Caki2 (cell line): ENCODE data around the gene GRID1. TPM values are rescaled to one million over a fixed set of nuclear protein-coding genes. Genes with fewer than 3 reads are reported as not detected.

Experiments
- DNase-seq: peaks from one replicate; pipeline ENCODE4 v3.0.0-alpha.2; 2015; ENCODE audit warnings: low read depth
- in situ Hi-C: cut with HindIII; loops from 2 replicates; pipeline ENCODE4 v1.10.0; 2016; ENCODE audit warnings: low sequenced_read_pairs, low pct_unique_long_range_greater_than_20kb, mixed read lengths
- total RNA-seq: library from RNA; depleted of rRNA; stranded (reverse); fragments of >200 nt; shearing (Covaris generic); gene quantifications from 2 replicates; pipeline ENCODE4 v1.2.3, GENCODE V29; 2014; ENCODE audit warnings: low replicate concordance

The GRID1 gene
- total RNA-seq, 1 experiment from 2014 or later = 2.6 TPM

DNA sequence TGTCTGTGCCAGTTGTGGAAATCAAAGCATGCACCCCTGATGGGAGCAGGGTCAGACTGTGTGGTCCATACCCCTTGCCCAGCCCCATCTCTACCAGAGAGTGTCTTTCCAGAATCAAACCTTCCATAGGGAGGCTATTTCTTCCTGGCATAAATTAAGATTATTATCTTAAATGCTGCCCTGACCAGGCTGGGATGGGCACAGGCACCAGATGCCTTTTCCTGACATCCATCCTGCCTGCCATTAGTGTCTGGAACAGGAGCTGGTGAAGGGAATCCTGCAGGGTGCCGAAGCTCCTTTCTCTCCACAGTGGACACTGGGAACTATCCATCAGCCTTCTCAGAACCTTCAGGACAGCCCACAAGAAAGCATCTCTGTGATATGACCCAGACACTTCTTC is 296.3 kb downstream of the GRID1 start:
- no peak for DNase-seq
- in situ Hi-C loops = no loop called here

DNA sequence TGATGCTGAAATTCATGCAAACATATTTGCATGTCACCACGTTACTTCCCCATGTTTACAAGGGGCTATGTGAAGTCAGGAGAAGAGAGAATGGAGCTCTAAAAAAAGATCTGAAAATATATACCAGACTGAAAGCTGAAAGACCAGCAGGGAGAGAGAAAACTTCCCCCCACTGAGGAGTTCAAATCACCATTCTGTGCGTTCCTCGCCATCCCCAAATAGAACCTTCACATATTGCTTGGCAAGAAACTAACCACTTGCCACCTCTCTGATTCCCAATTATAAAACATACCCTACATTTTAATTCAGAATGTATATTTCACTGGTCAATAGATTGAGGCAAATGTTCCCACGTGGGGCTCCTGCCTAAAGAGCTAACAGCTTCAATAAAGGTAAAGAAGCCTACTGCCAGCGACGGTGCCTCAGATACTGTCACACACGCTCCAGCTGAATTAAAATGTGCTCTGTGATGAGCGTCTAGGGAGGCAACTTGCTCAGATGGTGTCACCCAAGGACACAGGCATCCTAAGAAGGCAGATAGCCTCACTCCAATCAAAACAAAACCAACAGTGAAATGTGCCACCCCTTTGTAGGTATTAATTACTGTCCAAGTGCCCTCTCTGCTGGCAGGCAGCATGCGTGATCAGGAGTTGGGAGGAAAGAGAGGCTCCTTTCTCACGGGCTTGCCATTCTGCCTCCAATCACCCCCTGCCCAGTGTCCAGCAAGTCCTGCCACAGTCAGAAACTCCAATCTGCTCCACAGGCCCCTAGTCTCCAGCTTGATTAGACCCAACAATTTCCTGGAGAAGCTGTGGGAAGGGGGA is 298.2 kb downstream of the GRID1 start:
- no peak for DNase-seq
- in situ Hi-C loops = no loop called here

DNA sequence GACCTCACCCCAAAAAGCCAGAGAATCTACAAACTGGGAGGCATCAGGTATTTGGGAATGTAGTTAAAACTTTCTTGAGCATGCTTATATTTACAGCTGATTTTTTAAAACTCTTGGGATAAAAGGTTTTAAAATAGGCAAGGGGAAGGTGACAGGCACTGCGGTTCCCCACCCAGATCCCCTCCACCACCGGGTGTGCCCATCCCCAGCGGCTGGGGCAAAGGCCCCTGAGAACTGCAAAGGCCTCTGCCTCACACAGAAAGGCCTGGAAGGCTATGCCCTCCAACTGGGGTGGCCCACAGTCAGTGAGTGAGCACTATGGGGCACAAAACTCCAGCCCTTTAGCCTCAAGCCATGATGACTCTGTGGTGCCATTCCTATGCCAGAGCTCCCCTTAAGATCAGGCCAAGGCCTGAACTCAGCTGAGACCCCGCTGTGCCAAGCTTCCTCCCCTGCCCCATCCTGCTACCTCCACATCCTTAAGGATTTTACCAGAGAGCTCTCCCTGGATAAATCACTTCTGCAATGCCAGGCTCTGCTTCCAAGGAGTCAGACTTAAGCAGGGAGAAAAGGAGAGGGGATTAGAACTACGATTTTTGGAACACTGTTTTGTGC is 299.1 kb downstream of the GRID1 start:
- DNase-seq = no peak
- in situ Hi-C loops = no loop called here

DNA sequence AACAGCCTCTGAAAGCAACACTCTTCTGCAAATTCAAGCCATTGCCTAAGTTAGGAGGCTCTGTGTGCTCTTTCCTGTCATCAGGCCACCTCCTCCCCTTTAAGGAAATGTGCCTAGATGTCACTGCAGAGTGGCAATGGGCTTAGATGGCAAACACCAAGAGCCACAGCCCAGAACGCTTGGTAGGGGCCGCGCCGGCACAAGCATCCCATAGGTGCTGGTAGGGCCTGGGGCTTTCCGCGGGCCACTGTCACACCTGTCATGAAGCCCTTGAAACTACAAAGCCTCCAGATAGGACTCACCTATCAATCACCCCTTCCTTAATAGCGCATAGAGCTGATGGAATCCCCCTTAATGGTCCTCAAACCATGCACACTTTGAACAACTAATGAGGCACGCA is 299.9 kb downstream of the GRID1 start:
- no peak for DNase-seq
- in situ Hi-C loops = no loop called here

DNA sequence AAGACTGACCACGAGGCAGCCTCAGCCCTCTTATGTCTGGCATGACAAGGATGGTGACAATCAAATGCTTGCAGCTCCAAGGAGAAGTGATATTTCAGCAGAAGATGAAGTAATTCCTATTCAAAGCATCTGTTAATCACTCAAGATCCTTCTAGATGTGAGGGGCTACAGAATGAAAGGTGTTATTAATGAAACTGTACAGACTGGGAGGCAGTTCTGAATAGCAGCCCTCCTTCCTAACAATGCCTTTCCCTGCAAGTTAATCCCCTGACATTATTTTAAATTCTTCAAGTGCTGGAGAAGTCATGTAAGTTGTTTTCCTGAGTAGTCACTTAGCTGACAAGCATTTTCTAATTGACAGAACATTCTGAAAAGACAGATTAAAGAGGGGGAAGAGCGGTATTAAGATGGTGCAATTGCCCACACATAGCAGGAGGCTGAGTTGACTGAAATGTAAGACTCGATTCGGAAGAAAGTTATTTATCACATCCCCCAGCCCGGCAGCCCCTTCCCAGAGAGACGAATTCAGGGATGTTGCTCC is 300.8 kb downstream of the GRID1 start:
- in situ Hi-C loops = no loop called here
- no peak for DNase-seq

DNA sequence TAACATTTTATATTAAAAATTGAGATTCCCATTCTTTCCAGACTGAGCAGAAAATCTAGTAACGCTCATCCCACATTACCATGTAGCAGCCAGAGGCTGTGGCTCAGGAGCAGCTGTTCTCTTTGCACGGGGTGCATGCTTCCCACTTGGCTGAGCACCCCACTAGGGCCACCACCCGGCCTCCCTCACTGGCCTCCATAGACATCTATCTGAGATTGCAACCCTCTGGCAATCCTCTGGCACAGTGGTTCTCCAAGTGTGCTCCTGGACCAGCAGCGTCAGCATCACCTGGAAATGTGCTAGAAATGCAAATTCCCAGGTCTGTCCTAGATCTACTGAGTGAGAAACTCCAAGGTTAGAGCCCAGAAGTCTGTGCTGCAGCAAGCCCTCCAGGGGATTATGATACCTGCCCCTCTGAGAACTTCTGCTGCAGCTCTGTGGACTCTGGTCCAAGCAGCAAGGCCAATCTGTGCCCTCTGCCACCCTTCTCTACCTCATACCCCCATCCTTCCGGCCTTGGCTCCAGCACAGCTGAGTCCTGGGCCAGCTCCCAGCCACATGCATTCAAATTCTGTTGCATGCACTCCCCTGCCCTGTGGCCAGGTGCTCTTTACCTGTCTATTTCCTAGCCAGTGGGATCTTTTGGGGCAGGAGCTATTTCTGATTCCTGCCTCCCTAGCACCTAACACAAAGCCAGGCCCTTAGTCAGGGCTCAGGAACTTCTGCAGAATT is 301.5 kb downstream of the GRID1 start:
- DNase-seq = no peak
- in situ Hi-C loops = no loop called here

DNA sequence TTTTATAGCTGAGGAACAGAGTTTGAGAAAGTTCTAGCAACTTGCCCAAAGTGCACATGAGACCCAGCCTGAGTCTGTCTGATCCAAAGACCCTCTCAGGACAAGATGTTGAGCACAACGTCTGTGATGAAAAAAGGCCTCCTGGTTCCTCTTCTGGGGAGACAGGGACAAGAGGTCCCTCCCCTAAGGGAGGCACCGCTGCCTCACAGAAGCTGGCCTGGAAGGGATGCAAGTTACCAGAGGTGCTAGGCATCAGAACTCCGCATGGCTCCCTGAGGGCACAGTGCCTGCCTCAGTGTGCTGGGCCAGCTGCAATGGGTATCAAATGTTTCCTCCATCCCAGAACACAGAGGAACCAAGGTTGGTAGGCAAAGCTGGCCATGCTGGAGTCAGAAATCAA is 302.4 kb downstream of the GRID1 start:
- in situ Hi-C loops = no loop called here
- DNase-seq = no peak

DNA sequence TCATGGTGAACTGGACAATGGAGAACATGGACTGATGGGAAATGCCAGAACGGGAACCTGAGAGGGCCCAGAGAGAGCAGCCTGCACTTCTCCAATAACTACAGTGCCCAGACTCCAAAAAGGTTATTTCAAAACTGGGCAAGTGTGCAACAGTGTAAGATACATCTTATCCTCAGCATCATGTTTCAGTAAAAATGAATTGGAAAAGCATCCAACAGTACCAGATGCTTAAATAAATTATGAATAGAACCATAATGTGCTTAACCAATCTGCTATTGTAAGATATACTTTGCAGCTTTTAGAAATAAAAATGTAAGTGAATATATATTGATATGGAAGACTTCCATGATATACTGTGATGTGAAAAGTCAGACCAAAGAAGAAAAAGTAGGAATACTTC is 303.3 kb downstream of the GRID1 start:
- no peak for DNase-seq
- in situ Hi-C loops = no loop called here

DNA sequence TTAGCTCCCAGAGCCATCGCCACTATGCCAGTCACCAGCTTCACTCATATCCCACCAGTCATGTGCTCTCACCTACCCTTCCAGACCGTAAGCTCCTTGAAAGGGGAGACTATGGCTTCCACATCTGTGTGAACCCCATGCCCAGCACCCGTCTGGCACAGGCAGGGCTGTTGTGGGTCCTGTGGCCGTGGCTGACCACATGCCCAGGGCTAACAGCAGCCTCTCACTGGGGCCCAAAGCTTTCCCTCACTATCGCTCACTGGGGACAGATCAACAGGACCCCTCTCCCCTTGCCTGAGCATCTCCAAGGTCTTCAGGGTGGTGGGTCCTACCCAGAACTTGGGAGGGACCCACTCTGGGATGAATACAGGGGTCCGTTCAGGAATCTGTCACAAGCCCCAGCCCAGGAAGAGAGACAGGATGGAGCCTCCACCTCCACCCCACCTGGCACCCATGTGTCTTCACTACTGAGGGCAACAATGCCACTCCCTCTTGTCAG is 303.9 kb downstream of the GRID1 start:
- in situ Hi-C loops = no loop called here
- DNase-seq = no peak

DNA sequence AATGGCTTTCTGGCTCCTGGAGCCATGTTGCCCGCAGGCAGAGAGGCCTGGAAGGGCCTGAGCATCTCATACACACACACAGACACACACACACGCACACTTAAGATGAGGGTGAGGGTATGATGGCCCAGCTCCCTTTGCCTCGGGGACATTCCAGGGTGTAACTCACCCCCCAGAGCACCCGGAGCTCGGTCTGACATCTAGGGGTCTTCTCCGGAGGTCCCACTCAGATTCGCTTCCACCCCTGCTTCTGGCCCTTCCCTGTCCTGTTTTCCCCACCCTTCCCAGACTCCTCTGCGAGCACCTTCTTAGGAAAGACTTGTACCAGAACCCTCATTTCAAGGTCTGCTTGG is 304.4 kb downstream of the GRID1 start:
- in situ Hi-C loops = no loop called here
- DNase-seq = no peak

DNA sequence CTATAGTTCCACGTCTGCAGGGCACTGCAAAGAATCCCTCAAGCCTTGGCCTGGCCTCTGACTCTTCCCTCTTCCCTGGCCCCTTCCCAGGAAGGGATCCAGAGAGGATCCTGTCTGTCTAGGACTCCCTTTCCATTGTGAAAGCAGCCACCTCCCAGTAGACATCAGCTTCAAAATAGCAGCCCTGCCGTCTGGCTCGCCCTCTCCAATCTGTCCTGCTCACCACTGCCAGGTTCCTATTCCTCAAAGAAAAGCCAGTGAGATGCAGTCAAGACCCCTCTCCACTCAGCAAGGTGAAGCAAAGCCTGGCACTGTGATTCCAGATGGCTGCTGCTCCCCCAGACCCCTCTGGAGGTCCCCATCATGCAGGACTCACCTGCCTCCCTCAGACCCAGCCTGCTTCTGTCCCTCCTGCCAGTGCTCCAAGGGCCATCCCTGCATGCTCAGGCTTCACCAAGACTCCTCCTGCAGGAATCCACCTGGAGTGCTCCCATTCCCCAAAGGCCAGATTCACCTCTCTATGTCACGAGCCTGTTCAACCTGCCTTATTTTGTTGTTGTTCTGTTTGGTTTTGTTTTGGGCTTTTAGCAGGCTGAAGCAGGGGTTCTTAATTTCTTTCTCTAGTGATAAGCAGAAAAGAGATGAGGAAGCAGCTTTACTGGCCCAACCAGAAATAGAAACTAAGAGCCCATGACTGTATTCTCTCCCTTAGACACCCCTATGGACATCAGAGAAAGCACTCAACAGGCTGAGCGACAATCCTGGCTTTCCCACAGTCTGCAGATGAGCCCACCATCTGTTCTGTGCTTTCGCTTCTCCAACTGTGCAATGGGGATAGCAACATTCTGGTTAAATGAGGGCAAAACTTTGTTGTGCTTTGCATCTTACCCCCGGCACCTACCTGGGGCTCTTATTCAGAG is 305.1 kb downstream of the GRID1 start:
- in situ Hi-C loops = no loop called here
- DNase-seq = no peak

DNA sequence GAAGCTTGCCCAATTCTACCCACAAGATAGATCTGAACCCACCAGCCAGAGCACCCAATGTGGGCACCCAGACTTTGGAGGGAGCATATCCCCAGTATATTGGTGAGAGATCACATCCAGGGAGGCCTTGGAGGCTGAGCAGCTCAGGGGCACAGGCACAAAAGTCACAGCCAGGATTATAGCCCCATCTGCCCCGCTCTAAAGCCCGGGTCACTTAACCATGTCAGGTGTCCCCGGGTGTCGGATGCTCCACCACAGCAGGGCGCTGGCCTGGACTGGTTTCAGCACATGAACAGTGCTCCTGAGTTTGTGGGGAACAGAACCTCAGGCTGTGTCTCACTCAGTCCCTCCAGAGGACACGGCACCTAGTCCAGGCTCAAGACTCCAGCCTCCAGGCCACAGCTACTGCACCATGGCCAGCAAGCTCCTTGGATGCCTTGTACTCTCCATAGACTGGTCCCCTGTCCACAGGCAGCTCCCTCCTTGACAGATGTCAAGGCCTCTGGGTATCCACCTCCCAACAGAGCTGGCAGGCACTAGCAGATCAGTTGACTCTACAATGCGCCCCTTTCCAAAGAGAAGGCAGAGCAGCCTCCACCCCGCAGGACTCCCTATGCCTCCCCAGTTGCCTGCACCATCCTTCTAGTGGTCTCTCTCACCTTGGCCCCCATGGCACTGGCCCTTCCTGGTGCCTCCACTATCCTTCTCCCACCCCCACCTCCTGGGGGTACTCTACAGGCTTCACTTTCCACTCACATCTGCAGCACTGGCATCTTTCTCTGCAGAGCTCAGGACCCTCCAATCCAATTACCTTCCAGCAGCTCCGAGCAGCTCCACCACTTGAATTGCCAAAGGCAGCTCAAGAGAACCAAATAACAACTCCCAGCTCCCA is 306.0 kb downstream of the GRID1 start:
- no peak for DNase-seq
- in situ Hi-C loops = no loop called here

DNA sequence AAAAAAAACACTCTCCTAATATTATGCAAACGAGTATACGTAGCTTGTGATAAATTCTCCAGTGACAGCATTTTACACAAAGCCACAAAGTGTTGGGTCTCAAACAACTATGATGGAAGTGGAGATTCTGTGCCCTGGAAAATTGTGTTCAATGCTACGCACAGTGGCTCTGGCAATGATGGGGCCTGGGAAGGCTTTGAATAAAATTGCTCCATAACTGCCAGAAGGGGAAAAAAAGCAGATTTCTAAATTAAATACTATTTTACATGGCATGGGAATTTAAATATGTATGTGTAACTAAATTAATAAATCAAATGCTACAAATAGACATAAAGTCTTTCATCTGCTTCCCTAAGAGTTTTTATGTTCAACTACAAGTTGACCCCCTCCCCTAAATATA is 306.7 kb downstream of the GRID1 start:
- in situ Hi-C loops = no loop called here
- no peak for DNase-seq

DNA sequence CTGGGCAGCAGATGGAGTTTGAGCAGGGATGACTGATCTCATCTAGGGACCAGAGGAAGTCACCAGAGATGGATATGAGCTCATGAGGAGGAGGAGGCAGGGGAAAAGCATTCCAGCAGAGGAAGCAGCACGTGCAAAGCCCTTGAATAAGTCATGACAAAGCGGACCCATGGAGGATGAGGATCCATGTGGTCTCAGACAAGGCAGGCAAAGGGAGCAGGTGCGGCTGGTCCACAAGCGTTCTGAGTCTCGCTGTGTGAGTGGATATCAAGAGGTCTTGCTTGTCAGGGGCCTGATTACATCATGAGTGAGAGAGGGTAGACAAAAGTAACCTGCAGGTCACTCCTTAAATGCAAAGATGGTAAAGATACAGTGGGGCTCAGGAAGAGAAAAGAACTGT is 307.6 kb downstream of the GRID1 start:
- in situ Hi-C loops = no loop called here
- DNase-seq = no peak

DNA sequence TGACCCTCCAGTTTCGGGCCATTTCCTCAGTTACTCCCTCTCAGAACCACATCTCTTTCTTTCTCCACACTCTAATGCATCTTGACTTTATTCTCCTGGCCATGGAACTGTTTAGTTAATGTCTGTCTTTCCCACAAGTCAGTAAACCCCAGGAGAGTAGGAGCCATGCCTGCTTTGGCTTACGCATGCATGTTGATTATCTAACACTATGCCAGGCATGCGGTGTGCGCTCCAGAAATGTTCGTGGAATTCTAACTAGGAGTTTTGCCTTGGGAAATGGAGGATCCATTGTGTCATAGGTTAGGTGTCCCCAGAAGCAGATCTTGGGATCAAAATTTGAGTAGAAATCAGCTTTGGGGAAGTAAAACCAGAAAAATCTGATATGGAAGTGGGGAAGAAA is 308.9 kb downstream of the GRID1 start:
- in situ Hi-C loops = no loop called here
- DNase-seq = no peak

DNA sequence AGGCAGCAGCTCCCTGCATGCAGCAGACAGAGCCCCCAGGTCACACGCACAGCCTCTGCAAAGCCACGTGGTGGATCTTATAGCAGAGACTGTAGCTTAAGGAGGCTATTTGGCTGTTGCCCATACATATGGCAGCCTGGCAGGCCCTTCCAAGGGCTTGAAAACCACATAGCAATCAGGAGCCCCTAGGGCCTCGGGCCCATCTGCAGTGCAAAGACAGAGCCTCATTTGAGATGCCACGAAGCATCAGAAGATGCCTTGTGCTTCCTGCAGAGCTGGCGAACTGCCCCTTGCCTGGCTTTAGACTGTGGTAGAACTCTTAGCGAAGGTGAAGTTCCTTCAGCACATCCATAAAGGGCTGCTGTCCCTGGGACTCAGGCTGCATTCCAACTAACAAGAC is 309.9 kb downstream of the GRID1 start:
- in situ Hi-C loops = no loop called here
- DNase-seq = no peak

DNA sequence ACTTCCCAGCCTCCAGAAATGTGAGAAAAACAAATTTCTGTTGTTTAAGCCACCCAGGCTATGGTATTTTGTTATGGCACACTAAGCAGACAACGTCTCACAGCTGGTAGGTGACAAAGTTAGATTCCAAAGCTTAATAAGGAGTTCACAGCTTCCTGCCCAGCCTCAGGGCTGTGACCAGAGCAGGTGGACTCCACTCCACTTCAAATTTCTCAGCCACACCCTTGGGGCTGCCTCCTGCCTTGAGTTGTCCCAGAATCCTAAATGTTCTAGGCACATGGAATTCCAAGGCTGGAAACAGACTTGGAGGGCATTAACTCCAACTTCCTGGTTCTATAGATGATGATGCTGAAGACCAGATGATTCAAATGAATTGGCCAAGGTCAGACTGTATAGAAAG is 310.7 kb downstream of the GRID1 start:
- in situ Hi-C loops = no loop called here
- DNase-seq = no peak
